Neural progenitor cell (in vitro differentiated cells): ENCODE results near the gene TRIM32. TPM values are rescaled to one million over a fixed set of nuclear protein-coding genes. Genes with fewer than 3 reads are reported as not detected.

Source experiments
- DNase-seq: peaks from one replicate; pipeline ENCODE4 v3.0.0-alpha.2; 2016; ENCODE audit warnings: low spot score
- H2AFZ ChIP-seq: fragments of 200-600 bp; sonication (generic); replicated peaks from 2 replicates; pipeline ENCODE4 v1.6.1; 2016; ENCODE audit warnings: antibody characterized with exemption
- H3F3A ChIP-seq: fragments of 200-600 bp; sonication (generic); 2 replicates; pipeline ENCODE4 v1.6.1; 2016; ENCODE audit warnings: antibody characterized with exemption, low read depth
- H3K27ac ChIP-seq: fragments of 200-600 bp; sonication (generic); 2 replicates; pipeline ENCODE4 v1.5.1; 2016; ENCODE audit warnings: mild to moderate bottlenecking
- H3K27me3 ChIP-seq: fragments of 200-600 bp; sonication (generic); 2 replicates; pipeline ENCODE4 v1.6.1; 2016; ENCODE audit warnings: mild to moderate bottlenecking, moderate library complexity
- H3K36me3 ChIP-seq: fragments of 200-600 bp; sonication (generic); 2 replicates; pipeline ENCODE4 v1.5.1; 2016
- H3K4me1 ChIP-seq: fragments of 200-600 bp; sonication (generic); 2 replicates; pipeline ENCODE4 v1.6.1; 2016; ENCODE audit warnings: mixed run types
- H3K4me2 ChIP-seq: fragments of 200-600 bp; sonication (generic); 2 replicates; pipeline ENCODE4 v1.6.1; 2016
- H3K4me3 ChIP-seq: fragments of 200-600 bp; sonication (generic); 2 replicates; pipeline ENCODE4 v1.5.1; 2016
- H3K79me2 ChIP-seq: fragments of 200-600 bp; sonication (generic); 2 replicates; pipeline ENCODE4 v1.6.1; 2016; ENCODE audit warnings: low read depth
- H3K9ac ChIP-seq: fragments of 200-600 bp; sonication (generic); 2 replicates; pipeline ENCODE4 v1.6.1; 2016
- H3K9me3 ChIP-seq: fragments of 200-600 bp; sonication (generic); 2 replicates; pipeline ENCODE4 v1.5.1; 2016; ENCODE audit warnings: low read depth
- H4K20me1 ChIP-seq: fragments of 200-600 bp; sonication (generic); 2 replicates; pipeline ENCODE4 v1.6.1; 2016; ENCODE audit warnings: low read depth
- H3K27ac Mint-ChIP-seq: 3 replicates; pipeline ENCODE4 v1.8.0; 2021; ENCODE audit warnings: mixed read lengths
- H3K27me3 Mint-ChIP-seq: 2 replicates; pipeline ENCODE4 v1.8.0; 2022; ENCODE audit warnings: low read depth, mild to moderate bottlenecking, inconsistent platforms, moderate library complexity, mixed read lengths; ENCODE audit not compliant: insufficient read depth
- H3K36me3 Mint-ChIP-seq: 3 replicates; pipeline ENCODE4 v1.8.0; 2021; ENCODE audit warnings: mixed read lengths
- H3K4me1 Mint-ChIP-seq: 3 replicates; pipeline ENCODE4 v1.8.0; 2021; ENCODE audit warnings: mixed read lengths
- H3K4me3 Mint-ChIP-seq: 3 replicates; pipeline ENCODE4 v1.8.0; 2021; ENCODE audit warnings: mild to moderate bottlenecking, moderate library complexity, mixed read lengths
- H3K9me3 Mint-ChIP-seq: 3 replicates; pipeline ENCODE4 v1.8.0; 2020; ENCODE audit warnings: mixed read lengths
- CTCF ChIP-seq: fragments of 200-600 bp; sonication (generic); IDR thresholded peaks from 2 replicates; pipeline ENCODE4 v1.5.1; 2017; ENCODE audit warnings: antibody characterized with exemption, mild to moderate bottlenecking
- EZH2 ChIP-seq: fragments of 200-600 bp; sonication (generic); IDR thresholded peaks from 2 replicates; pipeline ENCODE4 v1.6.1; 2017; ENCODE audit warnings: antibody characterized with exemption, mild to moderate bottlenecking, moderate library complexity
- EZH2phosphoT487 ChIP-seq: fragments of 200-600 bp; sonication (generic); IDR thresholded peaks from 2 replicates; pipeline ENCODE4 v1.6.1; 2017; ENCODE audit warnings: antibody characterized with exemption
- total RNA-seq: library from RNA; depleted of rRNA; stranded (reverse); fragments of >200 nt; gene quantifications from 2 replicates; pipeline ENCODE4 v1.2.3, GENCODE V29; 2015; ENCODE audit warnings: low replicate concordance

The TRIM32 gene
- total RNA-seq, 1 donor from 2014 or later: 16.3 TPM

DNA sequence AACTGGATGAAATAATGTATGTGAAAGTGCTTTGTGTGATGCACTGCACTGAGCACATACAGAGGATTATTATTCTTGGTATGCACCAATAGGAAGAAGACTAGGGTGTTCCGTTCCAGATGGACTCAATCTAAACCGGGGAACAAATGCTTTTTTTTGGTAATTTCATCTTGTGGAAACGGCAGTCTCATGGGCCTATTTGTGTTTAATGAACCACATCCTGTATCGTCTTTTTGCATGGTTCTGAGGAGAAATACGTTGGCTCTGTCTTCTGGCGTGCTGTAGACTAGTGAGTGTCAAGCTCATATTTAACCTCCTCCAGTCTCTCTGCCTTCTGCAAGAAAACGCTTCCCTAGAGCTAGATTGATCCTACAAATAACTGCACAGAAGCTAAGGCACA is 30.0 kb downstream of the TRIM32 start:
- TF ChIP-seq EZH2 (no peak), CTCF (no peak), EZH2phosphoT487 (no peak)
- Histone ChIP-seq H3K4me3 (no peak overlapping the region), H3K27me3 (no peaks in the 10 kb centered on the region), H3F3A (no peaks in the 10 kb centered on the region), H3K9me3 (no peaks in the 10 kb centered on the region), H3K4me1 (peaks cover 11% of the 10 kb centered on the region), H3K79me2 (no peaks in the 10 kb centered on the region), H4K20me1 (no peaks in the 10 kb centered on the region), H3K9ac (no peak overlapping the region), H3K4me2 (no peak overlapping the region), H3K36me3 (no peaks in the 10 kb centered on the region), H3K27ac (no peak overlapping the region), H2AFZ (no peak overlapping the region)
- Mint-ChIP-seq H3K36me3 (no peaks in the 10 kb centered on the region), H3K27me3 (peaks cover 2% of the 10 kb centered on the region), H3K4me3 (no peak overlapping the region), H3K4me1 (peaks cover 13% of the 10 kb centered on the region), H3K9me3 (no peaks in the 10 kb centered on the region), H3K27ac (no peak overlapping the region)
- no peak for DNase-seq

- Mint-ChIP-seq H3K9me3 (no peaks in the 10 kb centered on the region), H3K4me1 (peaks cover 11% of the 10 kb centered on the region), H3K36me3 (no peaks in the 10 kb centered on the region), H3K4me3 (no peak overlapping the region), H3K27ac (no peak overlapping the region), H3K27me3 (peaks cover 3% of the 10 kb centered on the region)
- no peaks in the 10 kb centered on the region for H3K9me3 ChIP-seq
- H3K9ac ChIP-seq: no peak overlapping the region
- H3F3A ChIP-seq: no peaks in the 10 kb centered on the region
- TF ChIP-seq CTCF (no peak), EZH2 (no peak), EZH2phosphoT487 (no peak)
- no peaks in the 10 kb centered on the region for H4K20me1 ChIP-seq
- DNase-seq: no peak
- H2AFZ ChIP-seq: no peak overlapping the region
- no peaks in the 10 kb centered on the region for H3K27me3 ChIP-seq
- H3K27ac ChIP-seq: no peak overlapping the region
- peaks cover 11% of the 10 kb centered on the region for H3K4me1 ChIP-seq
- H3K4me2 ChIP-seq: no peak overlapping the region
- H3K79me2 ChIP-seq: no peaks in the 10 kb centered on the region
- no peaks in the 10 kb centered on the region for H3K36me3 ChIP-seq
- no peak overlapping the region for H3K4me3 ChIP-seq
These were observed 31.0 kb downstream of the TRIM32 start for GRCh38 chr9:116718111-116718510.

DNA sequence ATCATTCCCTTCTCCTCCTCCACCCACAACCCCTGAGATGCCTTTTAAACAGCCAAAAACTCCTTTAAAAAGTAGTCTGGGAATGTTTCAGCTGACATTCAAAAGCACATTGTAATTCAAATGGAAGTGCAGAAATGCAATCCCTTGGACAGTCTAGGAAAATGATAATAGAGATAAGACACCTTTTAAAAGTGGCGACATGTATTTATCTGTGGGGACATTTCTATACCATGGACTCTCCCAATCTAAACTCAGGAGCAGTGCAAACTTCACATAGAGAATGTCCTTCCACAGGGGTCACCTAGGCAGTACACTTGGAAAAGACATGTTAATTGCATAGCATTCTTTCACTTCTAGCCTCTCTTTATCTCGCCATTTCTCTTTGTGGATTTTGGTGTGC is 33.0 kb downstream of the TRIM32 start:
- H3K27me3 Mint-ChIP-seq: peaks cover 3% of the 10 kb centered on the region
- no peaks in the 10 kb centered on the region for H3K79me2 ChIP-seq
- no peak overlapping the region for H3K27ac ChIP-seq
- H3F3A ChIP-seq: no peaks in the 10 kb centered on the region
- H3K4me1 Mint-ChIP-seq: peaks cover 6% of the 10 kb centered on the region
- peaks cover 11% of the 10 kb centered on the region for H3K4me1 ChIP-seq
- H3K9me3 Mint-ChIP-seq: no peaks in the 10 kb centered on the region
- H3K4me3 Mint-ChIP-seq: no peak overlapping the region
- H3K4me2 ChIP-seq: no peak overlapping the region
- no peak for TF ChIP-seq CTCF
- no peak for TF ChIP-seq EZH2phosphoT487
- no peak for TF ChIP-seq EZH2
- no peak overlapping the region for H3K4me3 ChIP-seq
- H3K36me3 Mint-ChIP-seq: no peaks in the 10 kb centered on the region
- H3K36me3 ChIP-seq: no peaks in the 10 kb centered on the region
- H3K27ac Mint-ChIP-seq: no peak overlapping the region
- H3K27me3 ChIP-seq: no peaks in the 10 kb centered on the region
- no peak overlapping the region for H3K9ac ChIP-seq
- no peaks in the 10 kb centered on the region for H3K9me3 ChIP-seq
- H2AFZ ChIP-seq: no peak overlapping the region
- DNase-seq: no peak
- no peaks in the 10 kb centered on the region for H4K20me1 ChIP-seq

DNA sequence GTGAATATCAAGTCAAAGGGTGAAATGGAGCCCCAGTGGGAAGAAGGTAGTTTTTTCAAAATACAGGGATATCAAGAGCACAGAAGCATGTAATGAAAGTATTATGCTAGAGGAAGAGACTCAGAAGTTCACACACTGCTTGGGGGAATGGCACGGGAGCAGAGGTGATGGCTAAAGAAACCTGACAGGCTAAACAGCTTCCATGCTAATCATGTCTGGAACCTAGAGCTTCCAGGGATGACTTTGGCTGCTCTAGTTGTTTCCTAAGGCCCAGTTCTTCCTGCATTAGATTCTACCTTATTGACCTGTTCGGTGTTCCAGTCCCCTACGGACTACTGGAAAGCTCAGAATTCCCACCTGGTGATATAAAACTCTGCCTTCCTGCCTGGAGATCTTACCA is 34.3 kb downstream of the TRIM32 start:
- H3K9ac ChIP-seq: no peak overlapping the region
- H2AFZ ChIP-seq: no peak overlapping the region
- no peaks in the 10 kb centered on the region for H3K36me3 ChIP-seq
- H3K4me2 ChIP-seq: no peak overlapping the region
- peaks cover 3% of the 10 kb centered on the region for H3F3A ChIP-seq
- H3K79me2 ChIP-seq: no peaks in the 10 kb centered on the region
- H3K36me3 Mint-ChIP-seq: no peaks in the 10 kb centered on the region
- H3K27ac Mint-ChIP-seq: no peak overlapping the region
- H3K4me1 Mint-ChIP-seq: peaks cover 12% of the 10 kb centered on the region
- no peak for DNase-seq
- no peaks in the 10 kb centered on the region for H3K9me3 ChIP-seq
- H3K27me3 Mint-ChIP-seq: peaks cover 3% of the 10 kb centered on the region
- no peaks in the 10 kb centered on the region for H3K9me3 Mint-ChIP-seq
- no peak overlapping the region for H3K4me3 Mint-ChIP-seq
- no peak overlapping the region for H3K27ac ChIP-seq
- no peak for TF ChIP-seq EZH2
- TF ChIP-seq CTCF: no peak
- TF ChIP-seq EZH2phosphoT487: no peak
- H3K27me3 ChIP-seq: no peaks in the 10 kb centered on the region
- H3K4me1 ChIP-seq: peaks cover 12% of the 10 kb centered on the region
- H3K4me3 ChIP-seq: no peak overlapping the region
- no peaks in the 10 kb centered on the region for H4K20me1 ChIP-seq
